GM18858 (cell line): ENCODE results near the gene TSPAN16.
"Not testable (repeated sequence)": the region's sequence is repeated elsewhere in the genome, so short reads cannot be mapped to it uniquely, and the experiment has no call there.

Source experiments
- ATAC-seq: cut with Tn5 transposase; IDR thresholded peaks from one replicate; pipeline ENCODE4 v1.9.1; 2021; ENCODE audit not compliant: unreplicated experiment

The TSPAN16 gene

DNA sequence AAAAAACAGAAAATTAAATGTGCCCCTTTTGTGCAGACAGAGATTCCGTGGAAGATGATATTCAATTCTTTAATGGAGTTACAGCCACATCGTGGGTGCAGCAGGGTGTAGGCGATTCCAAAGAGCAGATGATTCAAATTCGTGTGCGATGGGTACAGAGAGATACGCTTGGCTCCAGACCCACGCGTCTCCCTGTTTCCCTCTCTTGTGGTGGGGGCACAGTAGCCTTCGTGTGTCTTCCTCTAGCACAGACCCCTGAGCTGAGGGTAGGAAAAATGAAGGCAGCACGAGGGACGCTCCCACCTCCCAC, 4.8 kb downstream of the TSPAN16 start:
- ATAC-seq, result no peak

- ATAC-seq, result no peak
These were observed 9.0 kb downstream of the TSPAN16 start for GRCh38 chr19:11304936-11305335.

- no peak for ATAC-seq
These were observed 10.4 kb downstream of the TSPAN16 start for GRCh38 chr19:11306337-11306736.

DNA sequence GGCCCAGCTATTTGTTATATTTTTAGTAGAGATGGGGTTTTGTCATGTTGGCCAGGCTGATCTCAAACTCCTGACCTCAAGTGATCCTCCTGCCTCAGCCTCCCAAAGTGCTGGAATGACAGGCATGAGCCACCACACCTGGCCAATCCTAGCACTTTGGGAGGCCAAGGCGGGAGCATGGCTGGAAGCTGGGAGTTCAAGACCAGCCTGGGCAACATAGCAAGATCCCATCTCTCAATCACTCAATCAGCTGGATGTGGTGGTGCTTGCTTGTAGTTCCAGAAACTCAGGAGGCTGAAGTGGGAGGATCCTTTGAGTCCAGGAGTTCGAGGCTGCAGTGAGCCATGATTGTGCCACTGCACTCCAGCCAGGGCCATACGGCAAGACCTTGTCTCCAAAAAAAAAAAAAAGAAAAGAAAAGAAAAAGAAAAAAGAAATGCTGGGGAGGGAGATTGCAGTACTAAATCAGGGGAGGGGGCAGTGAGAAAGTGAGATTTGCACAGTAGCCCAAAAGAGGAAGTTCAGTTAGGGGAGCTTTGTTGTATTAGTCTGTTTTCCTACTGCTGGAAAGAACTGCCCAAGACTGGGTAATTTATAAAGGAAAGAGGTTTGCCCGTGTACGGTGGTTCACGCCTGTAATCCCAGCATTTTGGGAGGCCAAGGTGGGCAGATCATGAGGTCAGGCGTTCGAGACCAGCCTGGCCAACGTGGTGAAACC, 24.5 kb downstream of the TSPAN16 start:
- not testable (repeated sequence) for ATAC-seq

- ATAC-seq, result no peak
These were observed 25.5 kb downstream of the TSPAN16 start for GRCh38 chr19:11321191-11322126.

GRCh38 chr19:11322269-11323024, 26.5 kb downstream of the TSPAN16 start:
- no peak for ATAC-seq

DNA sequence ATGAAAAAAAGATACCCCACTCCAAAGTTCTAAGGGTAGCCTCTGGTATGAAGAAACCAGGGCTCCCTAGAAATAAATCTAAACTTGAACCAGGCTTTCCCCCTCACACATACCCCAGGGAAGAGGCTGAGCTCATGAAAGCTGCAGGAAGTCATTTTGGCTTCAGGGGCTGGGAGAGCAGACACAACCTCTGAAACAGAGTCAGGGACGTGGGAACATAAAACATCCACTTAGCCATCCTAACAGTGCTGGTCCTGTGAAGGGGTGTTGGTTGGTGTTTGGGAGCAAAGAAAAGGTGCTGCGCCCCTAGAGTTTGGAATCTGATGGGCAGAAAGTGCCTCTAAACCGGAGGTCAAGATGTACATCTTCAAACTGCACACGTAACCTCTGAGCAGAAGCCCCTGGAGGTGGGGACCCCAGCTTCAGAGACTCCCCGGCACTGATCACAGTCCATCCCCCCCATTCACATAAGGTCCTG, 27.7 kb downstream of the TSPAN16 start:
- ATAC-seq, result no peak

GRCh38 chr19:11324079-11324661, 28.2 kb downstream of the TSPAN16 start:
- no peak for ATAC-seq

GRCh38 chr19:11324748-11325389, 28.9 kb downstream of the TSPAN16 start:
- ATAC-seq, result no peak

DNA sequence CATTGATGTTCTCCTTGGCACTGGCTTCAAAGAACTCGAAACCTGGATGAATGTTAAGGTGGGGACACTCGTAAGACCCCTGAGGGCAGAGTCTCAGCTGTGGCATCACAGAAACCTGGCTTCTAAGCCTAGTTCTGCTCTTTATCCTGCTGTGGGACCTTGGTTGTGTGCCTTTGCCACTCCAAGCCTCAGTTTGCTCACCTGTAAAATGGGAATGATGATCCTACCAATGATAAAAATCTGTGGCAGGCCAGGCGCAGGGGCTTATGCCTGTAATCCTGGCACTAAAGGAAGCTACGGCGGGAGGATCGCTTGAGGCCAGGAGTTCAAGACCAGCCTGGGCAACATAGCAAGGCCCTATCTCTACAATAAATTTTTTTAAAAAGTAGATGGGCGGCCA, 29.6 kb downstream of the TSPAN16 start:
- ATAC-seq, result no peak

GRCh38 chr19:11330127-11330526, 34.2 kb downstream of the TSPAN16 start:
- ATAC-seq, result no peak

DNA sequence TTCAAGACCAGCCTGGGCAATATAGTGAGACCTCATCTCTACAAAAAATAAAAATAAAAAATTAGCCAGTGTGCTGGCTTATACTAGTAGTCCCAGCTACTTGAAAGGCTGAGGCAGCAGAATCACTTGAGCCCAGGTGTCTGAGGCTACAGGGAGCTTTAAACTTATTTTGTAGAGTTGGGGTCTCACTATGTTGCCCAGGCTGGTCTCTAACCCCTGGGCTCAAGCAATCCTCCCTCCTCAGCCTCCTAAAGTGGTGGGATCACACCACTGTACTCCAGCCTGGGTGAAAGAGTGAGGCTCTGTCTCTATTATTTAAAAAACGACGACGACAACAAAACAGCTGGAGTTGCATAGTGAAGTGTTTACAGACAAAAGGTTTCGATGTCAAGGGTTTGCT, 35.5 kb downstream of the TSPAN16 start:
- no peak for ATAC-seq

- ATAC-seq, result no peak
These were observed 36.9 kb downstream of the TSPAN16 start for GRCh38 chr19:11332822-11333221.

- ATAC-seq, result not testable (repeated sequence)
These were observed 37.9 kb downstream of the TSPAN16 start for GRCh38 chr19:11333838-11334237.

DNA sequence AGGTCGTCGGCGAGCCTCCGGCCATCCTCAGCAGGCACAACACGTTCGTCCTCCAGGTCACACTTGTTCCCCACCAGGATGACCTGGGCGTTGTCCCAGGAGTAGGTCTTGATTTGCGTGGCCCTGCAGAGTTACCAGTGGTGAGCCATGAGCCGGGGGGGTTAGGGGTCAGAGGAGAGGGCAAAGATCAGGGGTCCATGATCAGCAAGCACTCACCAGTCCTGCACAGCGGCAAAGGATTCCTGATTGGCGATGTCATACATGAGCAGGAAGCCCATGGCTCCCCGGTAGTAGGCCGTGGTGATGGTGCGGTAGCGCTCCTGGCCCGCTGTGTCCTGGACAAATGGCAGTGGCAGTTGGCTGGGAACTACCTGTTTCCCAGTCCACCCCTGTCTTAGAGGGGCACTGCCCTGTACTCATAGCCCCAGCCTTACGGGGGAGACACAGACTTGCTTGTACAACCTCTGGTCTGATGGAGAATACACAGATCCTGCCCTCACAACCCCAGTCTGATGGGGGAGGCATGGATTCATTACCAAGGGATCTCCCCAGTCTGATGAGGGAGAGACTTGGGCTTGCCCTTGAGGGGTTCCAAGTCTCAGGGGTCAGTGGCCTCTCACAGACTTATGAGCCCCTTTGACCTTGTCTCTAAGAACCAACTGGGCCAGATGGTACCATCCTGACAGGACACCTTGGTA, 39.6 kb downstream of the TSPAN16 start:
- no peak for ATAC-seq

DNA sequence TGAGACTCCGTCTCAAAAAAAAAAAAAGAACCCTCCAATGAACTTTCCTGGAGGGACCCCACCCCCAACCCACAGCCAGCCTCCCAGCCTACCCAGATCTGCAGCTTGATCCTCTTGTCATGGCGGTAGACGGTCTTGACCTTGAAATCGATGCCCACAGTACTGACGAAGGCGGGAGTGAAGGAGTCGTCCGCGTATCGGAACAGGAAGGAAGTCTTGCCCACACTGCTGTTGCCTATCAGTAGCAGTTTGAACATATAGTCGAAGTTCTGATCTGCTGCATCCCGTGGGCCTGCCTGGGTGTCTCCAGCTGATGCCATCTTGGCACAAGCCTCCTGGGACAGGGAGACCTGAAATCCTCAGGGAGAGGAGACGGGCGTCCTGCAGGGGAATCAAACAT, 41.1 kb downstream of the TSPAN16 start:
- ATAC-seq, result no peak

DNA sequence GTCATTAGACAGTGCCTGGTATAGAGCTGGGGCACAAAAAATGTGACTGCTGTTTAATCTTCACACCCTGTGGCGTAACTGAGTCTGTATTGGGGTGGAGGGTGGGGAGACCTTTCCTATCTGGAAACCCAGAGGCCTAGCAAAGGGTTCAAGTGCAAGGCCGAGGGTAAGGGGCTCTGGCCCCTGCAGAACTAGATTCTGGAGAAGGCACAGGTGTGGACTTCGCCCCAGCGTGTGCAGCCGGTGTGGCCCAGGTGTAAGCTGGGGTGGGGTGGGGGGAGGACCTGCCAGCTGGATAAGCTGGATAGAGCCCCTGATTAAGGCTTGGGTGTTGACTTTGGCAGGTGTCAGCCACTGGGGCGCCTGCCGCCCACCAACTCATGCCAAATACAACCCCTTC, 42.2 kb downstream of the TSPAN16 start:
- ATAC-seq, result no peak

GRCh38 chr19:11338569-11339253, 42.8 kb downstream of the TSPAN16 start:
- ATAC-seq, result no peak
